CD14-positive monocyte (primary cell): ENCODE results near the gene MGARP. TPM values are rescaled to one million over a fixed set of nuclear protein-coding genes. Genes with fewer than 3 reads are reported as not detected.

Experiments
- DNase-seq, 3 donors: peaks; one replicate each; pipeline ENCODE4 v3.0.0-alpha.2; 2011 to 2022
- H2AFZ ChIP-seq: 2 replicates; pipeline ENCODE4 v1.6.0; 2012; ENCODE audit warnings: mild to moderate bottlenecking, low read depth, low read length, inconsistent platforms; ENCODE audit not compliant: insufficient read depth, poor library complexity, severe bottlenecking
- H3K27ac ChIP-seq, 2 donors: 1 replicate in 1 of 2; 2 replicates in 1 of 2; pipeline ENCODE4 v1.5.1; 2012 to 2013; ENCODE audit warnings: low read length in 2 of 2, control low read depth in 1 of 2, inconsistent platforms in 1 of 2, low read depth in 1 of 2, mild to moderate bottlenecking in 1 of 2
- H3K27me3 ChIP-seq, 2 donors: one replicate each; pipeline versions ENCODE4 v1.6.0 to v1.6.1; 2011 to 2013; ENCODE audit warnings: low read length in 2 of 2; ENCODE audit not compliant: control insufficient read depth in 2 of 2, insufficient read depth in 2 of 2
- H3K36me3 ChIP-seq, 2 donors: replicated peaks in 1 of 2; 1 replicate in 1 of 2; 2 replicates in 1 of 2; pipeline versions ENCODE4 v1.5.1 to v1.6.1; 2012 to 2013; ENCODE audit warnings: low read length in 2 of 2, control low read depth in 1 of 2, inconsistent platforms in 1 of 2, mild to moderate bottlenecking in 1 of 2; ENCODE audit not compliant: insufficient read depth in 2 of 2, control insufficient read depth in 1 of 2
- H3K4me1 ChIP-seq, 2 donors: 1 replicate in 1 of 2; 2 replicates in 1 of 2; pipeline versions ENCODE4 v1.5.1 to v1.6.1; 2012 to 2013; ENCODE audit warnings: low read length in 2 of 2, control low read depth in 1 of 2, inconsistent platforms in 1 of 2, mild to moderate bottlenecking in 1 of 2, moderate library complexity in 1 of 2; ENCODE audit not compliant: insufficient read depth in 2 of 2, control insufficient read depth in 1 of 2
- H3K4me2 ChIP-seq: replicated peaks from 2 replicates; pipeline ENCODE3; 2012; ENCODE audit warnings: low read length, moderate library complexity, mild to moderate bottlenecking; ENCODE audit not compliant: poor library complexity, severe bottlenecking; ENCODE audit errors: extremely low read depth
- H3K4me3 ChIP-seq, 3 experiments: fragments of 200-600 bp in 1 of 3; sonication (generic) in 1 of 3; replicated peaks in 1 of 3; 1 replicate in 2 of 3; 2 replicates in 1 of 3; pipeline ENCODE4 v1.5.1; 2011 to 2013; ENCODE audit warnings: low read length in 3 of 3, mild to moderate bottlenecking in 3 of 3, control low read depth in 2 of 3, low read depth in 2 of 3, inconsistent platforms in 1 of 3, moderate library complexity in 1 of 3
- H3K79me2 ChIP-seq: 2 replicates; pipeline ENCODE4 v1.6.0; 2012; ENCODE audit warnings: mild to moderate bottlenecking, control low read depth, inconsistent platforms, low read length, moderate library complexity; ENCODE audit not compliant: insufficient read depth
- H3K9ac ChIP-seq: 2 replicates; pipeline ENCODE4 v1.6.0; 2017; ENCODE audit warnings: low read length, mild to moderate bottlenecking; ENCODE audit not compliant: insufficient read depth, poor library complexity, severe bottlenecking
- H3K9me3 ChIP-seq, 2 donors: replicated peaks in 1 of 2; 1 replicate in 1 of 2; 2 replicates in 1 of 2; pipeline versions ENCODE4 v1.5.1 to v1.6.1; 2012 to 2013; ENCODE audit warnings: low read length in 2 of 2, control low read depth in 1 of 2; ENCODE audit not compliant: control insufficient read depth in 1 of 2, insufficient read depth in 1 of 2
- H4K20me1 ChIP-seq: 2 replicates; pipeline ENCODE4 v1.6.0; 2012; ENCODE audit warnings: mild to moderate bottlenecking, low read length, control low read depth, moderate library complexity; ENCODE audit not compliant: insufficient read depth
- H3K27ac Mint-ChIP-seq, 7 donors: one replicate each; pipeline ENCODE4 v1.8.0; 2020; ENCODE audit warnings: mild to moderate bottlenecking in 7 of 7, mixed read lengths in 7 of 7, moderate library complexity in 6 of 7, inconsistent platforms in 2 of 7
- H3K27me3 Mint-ChIP-seq, 3 donors: one replicate each; pipeline ENCODE4 v1.8.0; 2021 to 2022; ENCODE audit warnings: low read depth in 3 of 3, mild to moderate bottlenecking in 3 of 3, mixed read lengths in 3 of 3, moderate library complexity in 3 of 3, inconsistent platforms in 1 of 3
- H3K36me3 Mint-ChIP-seq, 2 donors: one replicate each; pipeline ENCODE4 v1.8.0; 2020; ENCODE audit warnings: mixed read lengths in 2 of 2, inconsistent platforms in 1 of 2, mild to moderate bottlenecking in 1 of 2
- H3K4me1 Mint-ChIP-seq: one replicate; pipeline ENCODE4 v1.8.0; 2020; ENCODE audit warnings: mild to moderate bottlenecking, mixed read lengths
- H3K4me3 Mint-ChIP-seq, 2 donors: one replicate each; pipeline ENCODE4 v1.8.0; 2020; ENCODE audit warnings: mild to moderate bottlenecking in 2 of 2, mixed read lengths in 2 of 2, moderate library complexity in 1 of 2
- H3K9me3 Mint-ChIP-seq, 7 donors: one replicate each; pipeline ENCODE4 v1.8.0; 2020 to 2022; ENCODE audit warnings: mixed read lengths in 7 of 7, mild to moderate bottlenecking in 6 of 7, moderate library complexity in 6 of 7, inconsistent platforms in 2 of 7
- CTCF ChIP-seq: fragments of 200-600 bp; IDR thresholded peaks from one replicate; pipeline ENCODE4 v1.8.0; 2022; ENCODE audit warnings: antibody characterized with exemption, mild to moderate bottlenecking
- WGBS: methylation state at CpG from one replicate; pipeline ENCODE4 v1.1.5; 2013; ENCODE audit warnings: missing lambda C conversion rate; ENCODE audit not compliant: insufficient coverage; 5-methylcytosine and 5-hydroxymethylcytosine counted together
- intact Hi-C, 2 donors: fragments of 100-400 bp; cut with micrococcal nuclease; formaldehyde crosslinking; loops; one replicate each; pipeline versions ENCODE4 v1.15.0 to v1.15.1; 2023
- polyA plus RNA-seq, 3 donors: library from polyadenylated mRNA; depleted of rRNA in 1 of 3; unstranded in 2 of 3; stranded (reverse) in 1 of 3; fragments of 300-500 nt in 2 of 3; fragments of >200 nt in 1 of 3; fragmentation: Illumina TruSeq in 2 of 3; gene quantifications; 1 replicate in 2 of 3; 2 replicates in 1 of 3; pipeline ENCODE4 v1.2.3, GENCODE V29; 2012 to 2021

MGARP gene
- polyA plus RNA-seq, 3 donors: 0.19 TPM; not detected in 2

- Mint-ChIP-seq H3K4me3 (peak overlapping the region; percentile 75 to 89), H3K36me3 (peaks cover 0 to 8% of the 10 kb centered on the region in 2 donors), H3K27ac (no peak overlapping the region), H3K4me1 (peaks cover 23% of the 10 kb centered on the region), H3K9me3 (peaks cover 0 to 9% (median 0%) of the 10 kb centered on the region in 7 donors), H3K27me3 (peaks cover 57 to 68% (median 65%) of the 10 kb centered on the region in 3 donors)
- Histone ChIP-seq H4K20me1 (no peaks in the 10 kb centered on the region), H3K36me3 (no peaks in the 10 kb centered on the region), H3K9ac (no peak overlapping the region), H3K4me3 (peak overlapping the region in 2 of 3 experiments; percentile 5 to 75), H3K27ac (no peak overlapping the region), H3K79me2 (no peaks in the 10 kb centered on the region), H3K27me3 (peaks cover 59 to 73% of the 10 kb centered on the region in 2 donors), H2AFZ (no peak overlapping the region), H3K9me3 (peaks cover 0 to 8% of the 10 kb centered on the region in 2 donors), H3K4me1 (peaks cover 18 to 23% of the 10 kb centered on the region in 2 donors), H3K4me2 (peak overlapping the region; percentile 86)
- TF ChIP-seq CTCF: no peak
- no CpG with 5 or more reads among the region's 16 CpGs for WGBS
- intact Hi-C loops: no loop called here
- DNase-seq: no peak
Measured at GRCh38 chr4:139278485-139278884, 1.5 kb downstream of the MGARP start.

GRCh38 chr4:139275281-139275735 is 4.7 kb downstream of the MGARP start:
- peaks cover 0 to 5% of the 10 kb centered on the region in 2 donors for H3K36me3 Mint-ChIP-seq
- H3K27ac ChIP-seq: no peak overlapping the region
- H3K4me1 Mint-ChIP-seq: peaks cover 22% of the 10 kb centered on the region
- H3K9me3 ChIP-seq: peaks cover 0 to 8% of the 10 kb centered on the region in 2 donors
- peak overlapping the region in 1 of 2 donors; percentile 30 for H3K4me3 Mint-ChIP-seq
- H3K9me3 Mint-ChIP-seq: peaks cover 0 to 6% (median 0%) of the 10 kb centered on the region in 7 donors
- H3K4me3 ChIP-seq: no peak overlapping the region
- peaks cover 18 to 22% of the 10 kb centered on the region in 2 donors for H3K4me1 ChIP-seq
- no peak overlapping the region for H2AFZ ChIP-seq
- H3K79me2 ChIP-seq: no peaks in the 10 kb centered on the region
- no peak overlapping the region for H3K9ac ChIP-seq
- no peak for TF ChIP-seq CTCF
- H3K36me3 ChIP-seq: no peaks in the 10 kb centered on the region
- H3K4me2 ChIP-seq: no peak overlapping the region
- no CpG with 5 or more reads among the region's 4 CpGs for WGBS
- DNase-seq: no peak
- no peaks in the 10 kb centered on the region for H4K20me1 ChIP-seq
- no peak overlapping the region for H3K27ac Mint-ChIP-seq
- H3K27me3 ChIP-seq: peaks cover 44 to 53% of the 10 kb centered on the region in 2 donors
- H3K27me3 Mint-ChIP-seq: peaks cover 38 to 44% (median 43%) of the 10 kb centered on the region in 3 donors
- intact Hi-C loops: no loop called here
